Posterior cingulate gyrus (tissue), 11 donors: ENCODE measurements around the gene ZFP62.

Experiments
- DNase-seq, 10 donors: peaks; one replicate each; pipeline versions ENCODE4 v3.0.0 to v3.0.0-alpha.2; 2020 to 2021; ENCODE audit warnings: mixed read lengths in 3 of 10
- intact Hi-C: fragments of 100-400 bp; cut with DNase I; formaldehyde crosslinking; loops from one replicate; pipeline ENCODE4 v1.15.1; 2023

The ZFP62 gene

GRCh38 chr5:180816608-180817534 lies 44.2 kb downstream of the ZFP62 start:
- intact Hi-C loops: no loop called here
- DNase-seq: no peak

GRCh38 chr5:180815293-180815917 lies 45.7 kb downstream of the ZFP62 start:
- no peak for DNase-seq

GRCh38 chr5:180813420-180813819 lies 47.7 kb downstream of the ZFP62 start:
- intact Hi-C loops: loop anchor here (5.0 kb wide), 1 partner anchor 49 kb away; the partner anchor contains the start of gene ZFP62
- peak in 1 of 10 donors; percentile 5 for DNase-seq

More at GRCh38 chr5:180815293-180815917, 45.7 kb downstream of the ZFP62 start:
- intact Hi-C loops: no loop called here

GRCh38 chr5:180811623-180812124 lies 49.4 kb downstream of the ZFP62 start:
- intact Hi-C loops: loop anchor here (5.0 kb wide), 1 partner anchor 51 kb away; the partner anchor contains the start of gene ZFP62
- DNase-seq: no peak

GRCh38 chr5:180810959-180811622 lies 50.0 kb downstream of the ZFP62 start:
- intact Hi-C loops: loop anchor here (5.0 kb wide), 1 partner anchor 51 kb away; the partner anchor contains the start of gene ZFP62

GRCh38 chr5:180810210-180810958 lies 50.7 kb downstream of the ZFP62 start:
- peak; percentile 93 to 99 (median 95) for DNase-seq
- intact Hi-C loops: loop anchor here (5.0 kb wide), 1 partner anchor 52 kb away; the partner anchor contains the start of gene ZFP62

More at GRCh38 chr5:180810959-180811622, 50.0 kb downstream of the ZFP62 start:
- DNase-seq: peak; percentile 44 to 96 (median 66)

GRCh38 chr5:180809403-180810209 lies 51.5 kb downstream of the ZFP62 start:
- intact Hi-C loops: loop anchor here (1.0 to 5.0 kb wide), 2 partner anchors 22 to 53 kb away; partner anchors contain the start of gene ZFP62
- peak; percentile 71 to 97 (median 83) for DNase-seq

GRCh38 chr5:180808461-180809000 lies 52.5 kb downstream of the ZFP62 start:
- DNase-seq: no peak
- intact Hi-C loops: no loop called here

GRCh38 chr5:180807654-180808414 lies 53.2 kb downstream of the ZFP62 start:
- intact Hi-C loops: no loop called here
- DNase-seq: no peak

GRCh38 chr5:180807046-180807445 lies 54.0 kb downstream of the ZFP62 start:
- intact Hi-C loops: no loop called here
- no peak for DNase-seq

- intact Hi-C loops: no loop called here
- no peak for DNase-seq
These were observed 54.6 kb downstream of the ZFP62 start for GRCh38 chr5:180806351-180807011.

GRCh38 chr5:180804129-180804618 lies 56.9 kb downstream of the ZFP62 start:
- peak in 1 of 10 donors; percentile 10 for DNase-seq
- intact Hi-C loops: no loop called here

GRCh38 chr5:180803181-180804128 lies 57.6 kb downstream of the ZFP62 start:
- peak in 7 of 10 donors; percentile 25 to 92 (median 46) for DNase-seq

GRCh38 chr5:180802325-180803180 lies 58.5 kb downstream of the ZFP62 start, which contains the start of gene MGAT1:
TSS of gene MGAT1 (minus strand) at chr5:180802806. CDS start at chr5:180792971, 9,835 bp downstream.
- DNase-seq: peak; percentile 51 to 94 (median 64)
- intact Hi-C loops: no loop called here

More at GRCh38 chr5:180803181-180804128, 57.6 kb downstream of the ZFP62 start:
- intact Hi-C loops: no loop called here
